Progenitor cell of endocrine pancreas (in vitro differentiated cells): ENCODE measurements around the gene PLCB4. TPM values are rescaled to one million over a fixed set of nuclear protein-coding genes. Genes with fewer than 3 reads are reported as not detected.

Experiments
- DNase-seq: peaks from one replicate; pipeline ENCODE4 v3.0.0; 2021; ENCODE audit warnings: low spot score; ENCODE audit not compliant: unreplicated experiment
- H3K27ac Mint-ChIP-seq: 2 replicates; pipeline ENCODE4 v1.8.0; 2021; ENCODE audit warnings: mild to moderate bottlenecking, moderate library complexity, mixed read lengths
- H3K27me3 Mint-ChIP-seq: 2 replicates; pipeline ENCODE4 v1.8.0; 2021; ENCODE audit warnings: mixed read lengths
- H3K36me3 Mint-ChIP-seq: 2 replicates; pipeline ENCODE4 v1.8.0; 2022; ENCODE audit warnings: mixed read lengths; ENCODE audit not compliant: insufficient read depth
- H3K4me1 Mint-ChIP-seq: 2 replicates; pipeline ENCODE4 v1.8.0; 2021; ENCODE audit warnings: low read depth, mixed read lengths
- H3K4me3 Mint-ChIP-seq: 2 replicates; pipeline ENCODE4 v1.8.0; 2021; ENCODE audit warnings: low read depth, mild to moderate bottlenecking, moderate library complexity, mixed read lengths
- H3K9me3 Mint-ChIP-seq: 2 replicates; pipeline ENCODE4 v1.8.0; 2021; ENCODE audit warnings: low read depth, mixed read lengths
- CTCF ChIP-seq: fragments of 200-600 bp; sonication (generic); IDR thresholded peaks from one replicate; pipeline ENCODE4 v1.5.0; 2021; ENCODE audit warnings: antibody characterized with exemption, mild to moderate bottlenecking; ENCODE audit not compliant: unreplicated experiment
- total RNA-seq: library from RNA; stranded (reverse); gene quantifications from 2 replicates; pipeline ENCODE4 v1.2.1, GENCODE V29; 2021

PLCB4 gene
- total RNA-seq, 1 donor from 2014 or later = 17.2 TPM

GRCh38 chr20:9352739-9353138, 283.9 kb downstream of the PLCB4 start:
- no peak for TF ChIP-seq CTCF
- no peak for DNase-seq
- no peak overlapping the region for H3K4me3 Mint-ChIP-seq
- no peaks in the 10 kb centered on the region for H3K9me3 Mint-ChIP-seq
- no peak overlapping the region for H3K27ac Mint-ChIP-seq
- H3K27me3 Mint-ChIP-seq = no peaks in the 10 kb centered on the region
- H3K4me1 Mint-ChIP-seq = peaks cover 5% of the 10 kb centered on the region
- H3K36me3 Mint-ChIP-seq = no peaks in the 10 kb centered on the region

GRCh38 chr20:9353180-9353915, 284.5 kb downstream of the PLCB4 start:
- DNase-seq = no peak
- H3K9me3 Mint-ChIP-seq = no peaks in the 10 kb centered on the region
- H3K4me1 Mint-ChIP-seq = peaks cover 5% of the 10 kb centered on the region
- no peaks in the 10 kb centered on the region for H3K27me3 Mint-ChIP-seq
- H3K4me3 Mint-ChIP-seq = no peak overlapping the region
- no peak for TF ChIP-seq CTCF
- no peaks in the 10 kb centered on the region for H3K36me3 Mint-ChIP-seq
- no peak overlapping the region for H3K27ac Mint-ChIP-seq

GRCh38 chr20:9353916-9354276, 285.0 kb downstream of the PLCB4 start:
- Mint-ChIP-seq H3K9me3 (no peaks in the 10 kb centered on the region), H3K27me3 (no peaks in the 10 kb centered on the region), H3K36me3 (no peaks in the 10 kb centered on the region), H3K4me1 (peaks cover 5% of the 10 kb centered on the region), H3K4me3 (no peak overlapping the region), H3K27ac (no peak overlapping the region)
- TF ChIP-seq CTCF = no peak
- no peak for DNase-seq

- Mint-ChIP-seq H3K9me3 (no peaks in the 10 kb centered on the region), H3K27ac (no peak overlapping the region), H3K27me3 (no peaks in the 10 kb centered on the region), H3K36me3 (no peaks in the 10 kb centered on the region), H3K4me3 (no peak overlapping the region), H3K4me1 (peaks cover 5% of the 10 kb centered on the region)
- TF ChIP-seq CTCF = no peak
- DNase-seq = no peak
Measured at GRCh38 chr20:9354579-9354978, 285.7 kb downstream of the PLCB4 start.

- H3K36me3 Mint-ChIP-seq = no peaks in the 10 kb centered on the region
- H3K27ac Mint-ChIP-seq = no peak overlapping the region
- no peaks in the 10 kb centered on the region for H3K27me3 Mint-ChIP-seq
- H3K4me1 Mint-ChIP-seq = peaks cover 7% of the 10 kb centered on the region
- H3K4me3 Mint-ChIP-seq = no peak overlapping the region
- TF ChIP-seq CTCF = no peak
- H3K9me3 Mint-ChIP-seq = no peaks in the 10 kb centered on the region
- DNase-seq = no peak
Measured at GRCh38 chr20:9358001-9358400, 289.1 kb downstream of the PLCB4 start.
